Sigmoid colon (tissue), 4 donors: ENCODE results near the gene CNPY1.

Experiments
- EP300 ChIP-seq, 4 donors: sonication (generic); formaldehyde crosslinking; IDR thresholded peaks; one replicate each; pipeline ENCODE4 v1.6.1; 2017; ENCODE audit warnings: antibody characterized with exemption in 4 of 4
- TF ChIP-seq, protein P1 (sequence below), 4 experiments: fragments of 450-650 bp in 3 of 4; fragments of 200-600 bp in 1 of 4; IDR thresholded peaks; one replicate each; pipeline ENCODE4 v1.5.1; 2016 to 2019; ENCODE audit warnings: antibody characterized with exemption in 4 of 4, mild to moderate bottlenecking in 3 of 4, moderate library complexity in 2 of 4

DNA sequence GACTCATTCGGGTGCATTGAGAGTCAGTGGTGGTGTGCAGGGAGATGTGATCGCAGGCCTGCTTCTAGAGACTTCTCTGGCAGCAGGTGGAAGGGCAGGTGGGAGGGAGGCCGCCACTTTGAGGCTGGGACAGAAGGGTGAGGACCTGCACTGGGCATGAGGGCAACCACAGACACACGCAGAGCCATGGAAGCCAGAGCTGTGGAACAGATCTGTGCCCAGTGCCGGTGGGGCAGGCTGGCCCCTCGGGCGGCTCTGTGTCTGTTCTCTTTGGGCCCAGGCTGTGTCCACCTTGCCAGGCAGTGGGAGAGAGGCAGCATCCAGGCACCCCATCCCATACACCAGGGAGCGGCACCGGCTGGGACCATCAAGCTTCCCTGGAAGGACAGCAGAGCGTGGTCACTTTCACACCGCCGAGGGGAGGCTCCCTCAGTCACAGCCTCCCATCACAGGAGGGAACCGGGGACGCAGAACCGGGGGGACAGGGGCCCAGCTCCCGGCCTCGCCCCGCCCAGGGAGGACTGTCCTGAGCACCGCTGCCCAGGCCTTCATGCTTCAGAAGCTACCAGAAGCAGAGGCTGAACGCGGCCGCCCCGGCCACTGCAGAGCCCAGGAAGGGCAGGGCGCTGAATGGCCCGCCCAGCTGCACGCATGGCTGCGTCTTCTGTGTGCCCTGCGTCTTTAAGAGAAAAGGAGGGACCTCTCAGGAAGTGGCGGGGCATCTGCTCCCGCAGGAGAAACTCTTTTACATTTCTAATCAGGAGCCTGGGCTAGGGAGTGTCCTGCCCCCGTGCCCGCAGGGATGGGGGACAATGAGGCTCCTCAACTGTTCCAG lies 56.3 kb downstream of the CNPY1 start:
- TF ChIP-seq, protein P1, sequence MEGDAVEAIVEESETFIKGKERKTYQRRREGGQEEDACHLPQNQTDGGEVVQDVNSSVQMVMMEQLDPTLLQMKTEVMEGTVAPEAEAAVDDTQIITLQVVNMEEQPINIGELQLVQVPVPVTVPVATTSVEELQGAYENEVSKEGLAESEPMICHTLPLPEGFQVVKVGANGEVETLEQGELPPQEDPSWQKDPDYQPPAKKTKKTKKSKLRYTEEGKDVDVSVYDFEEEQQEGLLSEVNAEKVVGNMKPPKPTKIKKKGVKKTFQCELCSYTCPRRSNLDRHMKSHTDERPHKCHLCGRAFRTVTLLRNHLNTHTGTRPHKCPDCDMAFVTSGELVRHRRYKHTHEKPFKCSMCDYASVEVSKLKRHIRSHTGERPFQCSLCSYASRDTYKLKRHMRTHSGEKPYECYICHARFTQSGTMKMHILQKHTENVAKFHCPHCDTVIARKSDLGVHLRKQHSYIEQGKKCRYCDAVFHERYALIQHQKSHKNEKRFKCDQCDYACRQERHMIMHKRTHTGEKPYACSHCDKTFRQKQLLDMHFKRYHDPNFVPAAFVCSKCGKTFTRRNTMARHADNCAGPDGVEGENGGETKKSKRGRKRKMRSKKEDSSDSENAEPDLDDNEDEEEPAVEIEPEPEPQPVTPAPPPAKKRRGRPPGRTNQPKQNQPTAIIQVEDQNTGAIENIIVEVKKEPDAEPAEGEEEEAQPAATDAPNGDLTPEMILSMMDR (IDR thresholded peaks at IDR 0.05) = no peak
- no peak for TF ChIP-seq EP300 (IDR thresholded peaks at IDR 0.05)
